HepG2 (cell line): ENCODE data around the gene SCN8A.

Experiments used
- TARDBP ChIP-seq: sonication (generic); formaldehyde crosslinking; IDR thresholded peaks from 2 replicates; pipeline ENCODE4 v1.8.0; 2022; ENCODE audit warnings: mild to moderate bottlenecking, missing genetic modification reagents
- TF ChIP-seq, protein P1 (sequence below): sonication (generic); formaldehyde crosslinking; IDR thresholded peaks from 2 replicates; pipeline ENCODE4 v1.8.0; 2022; ENCODE audit warnings: missing genetic modification reagents, mild to moderate bottlenecking, moderate library complexity, borderline replicate concordance

DNA sequence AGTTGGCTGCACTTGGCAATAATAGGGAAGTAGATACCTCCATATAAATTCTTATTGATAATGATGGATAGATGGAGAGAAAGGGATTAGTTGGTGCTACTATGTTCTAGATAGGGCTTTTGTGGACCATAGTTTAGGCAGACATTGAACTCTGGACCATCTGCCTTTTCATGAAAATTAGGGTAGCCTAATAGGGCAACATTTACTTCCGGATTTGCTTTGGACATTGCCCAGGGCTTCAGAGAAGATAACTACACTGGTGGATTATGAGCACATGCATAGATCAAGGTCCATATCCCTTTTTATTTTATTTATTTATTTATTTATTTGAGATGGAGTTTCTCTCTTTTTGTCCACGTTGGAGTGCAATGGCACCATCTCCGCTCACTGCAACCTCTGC, 186.9 kb downstream of the SCN8A start:
- TF ChIP-seq, protein P1, sequence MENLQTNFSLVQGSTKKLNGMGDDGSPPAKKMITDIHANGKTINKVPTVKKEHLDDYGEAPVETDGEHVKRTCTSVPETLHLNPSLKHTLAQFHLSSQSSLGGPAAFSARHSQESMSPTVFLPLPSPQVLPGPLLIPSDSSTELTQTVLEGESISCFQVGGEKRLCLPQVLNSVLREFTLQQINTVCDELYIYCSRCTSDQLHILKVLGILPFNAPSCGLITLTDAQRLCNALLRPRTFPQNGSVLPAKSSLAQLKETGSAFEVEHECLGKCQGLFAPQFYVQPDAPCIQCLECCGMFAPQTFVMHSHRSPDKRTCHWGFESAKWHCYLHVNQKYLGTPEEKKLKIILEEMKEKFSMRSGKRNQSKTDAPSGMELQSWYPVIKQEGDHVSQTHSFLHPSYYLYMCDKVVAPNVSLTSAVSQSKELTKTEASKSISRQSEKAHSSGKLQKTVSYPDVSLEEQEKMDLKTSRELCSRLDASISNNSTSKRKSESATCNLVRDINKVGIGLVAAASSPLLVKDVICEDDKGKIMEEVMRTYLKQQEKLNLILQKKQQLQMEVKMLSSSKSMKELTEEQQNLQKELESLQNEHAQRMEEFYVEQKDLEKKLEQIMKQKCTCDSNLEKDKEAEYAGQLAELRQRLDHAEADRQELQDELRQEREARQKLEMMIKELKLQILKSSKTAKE, result no peak
- no peak for TF ChIP-seq TARDBP (CRISPR knock-in tag)
